K562 (cell line): Measurements from ENCODE around the gene TBC1D7. TPM values are rescaled to one million over a fixed set of nuclear protein-coding genes. Genes with fewer than 3 reads are reported as not detected.

Experiments used
- BHLHE40 ChIP-seq: IDR thresholded peaks from 2 replicates; pipeline ENCODE4 v1.6.1; 2011; ENCODE audit warnings: low read length, improper control_type of control experiment
- CUX1 ChIP-seq: fragments of 200-800 bp; sonication (Bioruptor generic); IDR thresholded peaks from 2 replicates; pipeline ENCODE4 v1.6.1; 2016; ENCODE audit warnings: missing genetic modification characterization, missing compliant biosample characterization
- GMEB1 ChIP-seq: fragments of 250-450 bp; sonication (Bioruptor Pico); IDR thresholded peaks from 2 replicates; pipeline ENCODE4 v1.4.0; 2020; ENCODE audit warnings: mild to moderate bottlenecking
- MAX ChIP-seq: sonication (generic); formaldehyde crosslinking; IDR thresholded peaks from 2 replicates; pipeline ENCODE4 v1.9.0; 2022; ENCODE audit warnings: mild to moderate bottlenecking, missing genetic modification reagents
- NELFE ChIP-seq: IDR thresholded peaks from 2 replicates; pipeline ENCODE4 v1.6.1; 2011; ENCODE audit warnings: mild to moderate bottlenecking; ENCODE audit not compliant: insufficient read depth, insufficient read length
- PCBP2 ChIP-seq: fragments of 200-400 bp; formaldehyde crosslinking; IDR thresholded peaks from 2 replicates; pipeline ENCODE4 v1.6.1; 2018; ENCODE audit warnings: low read length, low read depth, mild to moderate bottlenecking, moderate library complexity; ENCODE audit not compliant: poor library complexity, severe bottlenecking
- RFX5 ChIP-seq: IDR thresholded peaks from 2 replicates; pipeline ENCODE4 v1.6.1; 2011; ENCODE audit warnings: low read depth, mild to moderate bottlenecking, improper control_type of control experiment, low read length
- TAF15 ChIP-seq: fragments of 200-400 bp; formaldehyde crosslinking; IDR thresholded peaks from 2 replicates; pipeline ENCODE4 v1.6.1; 2017; ENCODE audit warnings: mild to moderate bottlenecking, low read depth, low read length, moderate library complexity
- ZBTB33 ChIP-seq: sonication (generic); formaldehyde crosslinking; IDR thresholded peaks from 2 replicates; pipeline ENCODE4 v1.8.1; 2023; ENCODE audit warnings: mild to moderate bottlenecking, missing genetic modification reagents
- ZNF12 ChIP-seq: sonication (generic); formaldehyde crosslinking; IDR thresholded peaks from 2 replicates; pipeline ENCODE4 v1.4.0; 2020; ENCODE audit warnings: mild to moderate bottlenecking, missing genetic modification reagents
- polyA plus RNA-seq, 8 experiments: library from polyadenylated mRNA; depleted of rRNA in 4 of 8; stranded (reverse) in 5 of 8; unstranded in 3 of 8; fragments of >200 nt; fragmentation: Nextera tagmentation in 2 of 8; fragmentation: Illumina TruSeq in 1 of 8; extraction: Ambion mirVana in 2 of 8; extraction: Trizol in 1 of 8; gene quantifications; 2 replicates each; pipeline versions ENCODE4 v1.2.1 to v1.2.3, GENCODE V29; 2011 to 2014; ENCODE audit warnings: inconsistent platforms in 1 of 8, missing spikeins in 1 of 8
- total RNA-seq, 7 experiments: library from RNA; depleted of rRNA in 6 of 7; stranded (reverse); fragments of >200 nt in 6 of 7; fragmentation: Illumina TruSeq in 2 of 7; extraction: Trizol in 2 of 7; gene quantifications; 2 replicates each; pipeline versions ENCODE4 v1.2.1 to v1.2.3, GENCODE V29; 2011 to 2021; ENCODE audit warnings: low replicate concordance in 1 of 7

Gene TBC1D7
- total and polyA plus RNA-seq, 9 of the 15 experiments (the other 6 are each of a cell fraction or from before 2014, with no cell fraction given) = 49.4 to 107 (median 61.1) TPM

GRCh38 chr6:13328076-13328874 is at the start of gene TBC1D7 (continued):
- TF ChIP-seq ZBTB33 (CRISPR knock-in tag) (no peak), CUX1 (CRISPR knock-in tag) (no peak), TAF15 (no peak), GMEB1 (CRISPR knock-in tag) (peak; percentile 55; the same call in 1 of the 2 replicates), PCBP2 (no peak), RFX5 (no peak), BHLHE40 (peak; percentile 36; the same call in 1 of the 2 replicates), ZNF12 (no peak), MAX (CRISPR knock-in tag) (no peak), NELFE (no peak)
